DMS53 treated with DMSO at 0.1 percent for 48 hours (cell line): Measurements from ENCODE around the gene VMP1.
"Not testable (repeated sequence)": the region's sequence is repeated elsewhere in the genome, so short reads cannot be mapped to it uniquely, and the experiment has no call there.

Experiments
- DNase-seq: peaks from one replicate; lab custom pipeline; 2025; ENCODE audit not compliant: unreplicated experiment; lab: John Stamatoyannopoulos, UW

VMP1 gene

GRCh38 chr17:59856859-59857794 lies 149.7 kb downstream of the VMP1 start:
- DNase-seq: no peak

GRCh38 chr17:59858167-59858816 lies 150.8 kb downstream of the VMP1 start:
- no peak for DNase-seq

GRCh38 chr17:59858932-59859331 lies 151.5 kb downstream of the VMP1 start:
- no peak for DNase-seq

GRCh38 chr17:59859444-59860025 lies 152.1 kb downstream of the VMP1 start:
- DNase-seq: peak; percentile 19

- no peak for DNase-seq
These were observed 156.2 kb downstream of the VMP1 start for GRCh38 chr17:59863616-59864015.

GRCh38 chr17:59869941-59870218 lies 162.4 kb downstream of the VMP1 start:
- DNase-seq: no peak

GRCh38 chr17:59870482-59870881 lies 163.0 kb downstream of the VMP1 start:
- no peak for DNase-seq

GRCh38 chr17:59872351-59872750 lies 164.9 kb downstream of the VMP1 start:
- DNase-seq: no peak

- DNase-seq: not testable (repeated sequence)
These were observed 166.0 kb downstream of the VMP1 start for GRCh38 chr17:59873414-59873813.

GRCh38 chr17:59874376-59874775 lies 166.9 kb downstream of the VMP1 start:
- DNase-seq: no peak

GRCh38 chr17:59876107-59876506 lies 168.7 kb downstream of the VMP1 start:
- DNase-seq: no peak

GRCh38 chr17:59877965-59878364 lies 170.5 kb downstream of the VMP1 start:
- DNase-seq: no peak

GRCh38 chr17:59878624-59879023 lies 171.2 kb downstream of the VMP1 start:
- no peak for DNase-seq

- DNase-seq: no peak
These were observed 177.4 kb downstream of the VMP1 start for GRCh38 chr17:59884861-59885260.

GRCh38 chr17:59888145-59888750 lies 180.8 kb downstream of the VMP1 start:
- DNase-seq: no peak

GRCh38 chr17:59890720-59891119 lies 183.3 kb downstream of the VMP1 start:
- DNase-seq: no peak
